Measurements from ENCODE around the gene DNAJC12.

DNAJC12 gene

GRCh38 chr10:67767244-67767643 is 70.7 kb downstream of the DNAJC12 start:
- TF ChIP-seq GATA3 (IDR thresholded peaks at IDR 0.05; ENCODE audit: low read depth, low read length) (no peak), GATA2 (IDR thresholded peaks at IDR 0.05; ENCODE audit: low read depth, low read length) (no peak)

GRCh38 chr10:67764012-67764822 is 73.8 kb downstream of the DNAJC12 start:
- TF ChIP-seq GATA2 (IDR thresholded peaks at IDR 0.05; ENCODE audit: low read depth, low read length): no peak
- no peak for TF ChIP-seq GATA3 (IDR thresholded peaks at IDR 0.05; ENCODE audit: low read depth, low read length)

- TF ChIP-seq GATA3 (IDR thresholded peaks at IDR 0.05; ENCODE audit: low read depth, low read length) (no peak), GATA2 (IDR thresholded peaks at IDR 0.05; ENCODE audit: low read depth, low read length) (no peak)
Observed at GRCh38 chr10:67763499-67764011, 74.4 kb downstream of the DNAJC12 start.

DNA sequence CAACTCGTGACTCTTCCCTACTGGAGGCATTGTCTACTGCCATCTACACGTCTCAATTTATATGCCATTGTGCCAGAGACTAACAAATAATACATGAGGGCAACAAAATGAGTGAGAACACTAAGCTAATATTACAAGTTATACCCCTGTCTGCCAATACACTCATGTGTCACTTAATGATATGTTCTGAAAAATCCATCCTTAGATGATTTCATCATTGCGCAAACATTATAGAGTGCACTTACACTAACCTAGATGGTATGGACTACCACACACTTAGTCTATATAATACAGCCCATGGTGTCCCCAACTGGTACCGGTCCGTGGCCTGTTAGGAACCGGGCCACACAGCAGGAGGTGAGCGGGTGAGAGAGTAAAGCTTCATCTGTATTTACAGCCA is 77.7 kb downstream of the DNAJC12 start:
- TF ChIP-seq GATA3 (IDR thresholded peaks at IDR 0.05; ENCODE audit: low read depth, low read length) (no peak), GATA2 (IDR thresholded peaks at IDR 0.05; ENCODE audit: low read depth, low read length) (no peak)

Data from SH-SY5Y (cell line).